HEK293T (cell line): ENCODE data around the gene PAF1.

ENCODE experiments used
- BHLHE40 ChIP-seq: fragments of 450-650 bp; IDR thresholded peaks from 2 replicates; pipeline ENCODE4 v1.6.1; 2016; ENCODE audit warnings: mild to moderate bottlenecking, moderate library complexity, borderline replicate concordance
- ELF4 ChIP-seq: fragments of 450-650 bp; IDR thresholded peaks from 2 replicates; pipeline ENCODE4 v1.6.1; 2017; ENCODE audit warnings: antibody characterized with exemption
- FOXK2 ChIP-seq: fragments of 450-650 bp; IDR thresholded peaks from 2 replicates; pipeline ENCODE4 v1.6.1; 2016; ENCODE audit warnings: mild to moderate bottlenecking
- PKNOX1 ChIP-seq: fragments of 450-650 bp; IDR thresholded peaks from 2 replicates; pipeline ENCODE4 v1.6.1; 2016
- SP1 ChIP-seq: fragments of 450-650 bp; IDR thresholded peaks from 2 replicates; pipeline ENCODE4 v1.6.1; 2017
- SUZ12 ChIP-seq: fragments of 450-650 bp; IDR thresholded peaks from 2 replicates; pipeline ENCODE4 v1.6.1; 2016; ENCODE audit warnings: mild to moderate bottlenecking
- TARDBP ChIP-seq: fragments of 450-650 bp; IDR thresholded peaks from 2 replicates; pipeline ENCODE4 v1.6.1; 2016

- TF ChIP-seq ELF4 (no peak), TARDBP (no peak), SP1 (no peak), SUZ12 (no peak), FOXK2 (no peak), PKNOX1 (no peak), BHLHE40 (no peak)
These were observed 20.2 kb downstream of the PAF1 start for GRCh38 chr19:39370735-39371134.
